Nephron (organoid): ENCODE results near the gene ENPP4.
"Not testable (repeated sequence)": the region's sequence is repeated elsewhere in the genome, so short reads cannot be mapped to it uniquely, and the experiment has no call there.

Experiments used
- H3K27ac Mint-ChIP-seq, 3 experiments: 2 replicates each; pipeline ENCODE4 v1.8.0; 2020; ENCODE audit warnings: mixed read lengths in 3 of 3, mild to moderate bottlenecking in 2 of 3, moderate library complexity in 1 of 3
- H3K27me3 Mint-ChIP-seq: 2 replicates; pipeline ENCODE4 v1.8.0; 2021; ENCODE audit warnings: low read depth, mild to moderate bottlenecking, moderate library complexity, mixed read lengths
- H3K36me3 Mint-ChIP-seq: 2 replicates; pipeline ENCODE4 v1.8.0; 2020; ENCODE audit warnings: low read depth, mixed read lengths
- H3K4me1 Mint-ChIP-seq: 2 replicates; pipeline ENCODE4 v1.8.0; 2020; ENCODE audit warnings: mixed read lengths
- H3K4me3 Mint-ChIP-seq, 3 experiments: 2 replicates each; pipeline ENCODE4 v1.8.0; 2020; ENCODE audit warnings: mild to moderate bottlenecking in 3 of 3, mixed read lengths in 3 of 3, moderate library complexity in 2 of 3
- H3K9me3 Mint-ChIP-seq: 2 replicates; pipeline ENCODE4 v1.8.0; 2020; ENCODE audit warnings: mixed read lengths
- CTCF ChIP-seq, 3 experiments: fragments of 200-600 bp; sonication (generic); IDR thresholded peaks; one replicate each; pipeline ENCODE4 v1.5.0; 2021; ENCODE audit warnings: antibody characterized with exemption in 3 of 3; ENCODE audit not compliant: unreplicated experiment in 3 of 3

ENPP4 gene

GRCh38 chr6:46118836-46119235 lies 11.0 kb upstream of the ENPP4 start:
- no peak overlapping the region for H3K27ac Mint-ChIP-seq
- H3K4me3 Mint-ChIP-seq = no peak overlapping the region
- peaks cover 18% of the 10 kb centered on the region for H3K9me3 Mint-ChIP-seq
- no peaks in the 10 kb centered on the region for H3K4me1 Mint-ChIP-seq
- no peak for TF ChIP-seq CTCF (IDR thresholded peaks at IDR 0.05; ENCODE audit: unreplicated experiment in 3 of 3)
- no peaks in the 10 kb centered on the region for H3K36me3 Mint-ChIP-seq
- H3K27me3 Mint-ChIP-seq = no peaks in the 10 kb centered on the region

GRCh38 chr6:46119679-46120078 lies 10.1 kb upstream of the ENPP4 start:
- H3K27me3 Mint-ChIP-seq, H3K36me3 Mint-ChIP-seq, H3K4me3 Mint-ChIP-seq, H3K4me1 Mint-ChIP-seq, H3K27ac Mint-ChIP-seq: not testable (repeated sequence)
- H3K9me3 Mint-ChIP-seq = peaks cover 18% of the 10 kb centered on the region

- H3K4me1 Mint-ChIP-seq = peaks cover 6% of the 10 kb centered on the region
- H3K36me3 Mint-ChIP-seq = no peaks in the 10 kb centered on the region
- peak overlapping the region; percentile 41 to 94 (median 86) for H3K4me3 Mint-ChIP-seq
- peaks cover 5% of the 10 kb centered on the region for H3K9me3 Mint-ChIP-seq
- no peak overlapping the region for H3K27ac Mint-ChIP-seq
- H3K27me3 Mint-ChIP-seq = peaks cover 29% of the 10 kb centered on the region
- no peak for TF ChIP-seq CTCF (IDR thresholded peaks at IDR 0.05; ENCODE audit: unreplicated experiment in 3 of 3)
Measured at GRCh38 chr6:46128476-46128875, 1.3 kb upstream of the ENPP4 start.

GRCh38 chr6:46129291-46129628 lies 529 bp upstream of the ENPP4 start:
- TF ChIP-seq CTCF (IDR thresholded peaks at IDR 0.05; ENCODE audit: unreplicated experiment in 3 of 3) = no peak
- no peaks in the 10 kb centered on the region for H3K36me3 Mint-ChIP-seq
- H3K27me3 Mint-ChIP-seq = peaks cover 29% of the 10 kb centered on the region
- H3K4me1 Mint-ChIP-seq = peaks cover 6% of the 10 kb centered on the region
- H3K27ac Mint-ChIP-seq = peak overlapping the region in 1 of 3 experiments; percentile 32
- H3K9me3 Mint-ChIP-seq = peaks cover 5% of the 10 kb centered on the region
- H3K4me3 Mint-ChIP-seq = peak overlapping the region; percentile 86 to 94 (median 91)

- TF ChIP-seq CTCF (IDR thresholded peaks at IDR 0.05; ENCODE audit: unreplicated experiment in 3 of 3) = no peak
- H3K27ac Mint-ChIP-seq = no peak overlapping the region
- H3K9me3 Mint-ChIP-seq = peaks cover 5% of the 10 kb centered on the region
- no peaks in the 10 kb centered on the region for H3K36me3 Mint-ChIP-seq
- H3K4me3 Mint-ChIP-seq = peak overlapping the region; percentile 86 to 94 (median 91)
- peaks cover 6% of the 10 kb centered on the region for H3K4me1 Mint-ChIP-seq
- H3K27me3 Mint-ChIP-seq = peaks cover 29% of the 10 kb centered on the region
Measured at GRCh38 chr6:46130666-46131065, 877 bp downstream of the ENPP4 start.

GRCh38 chr6:46131291-46131690 lies 1.5 kb downstream of the ENPP4 start:
- H3K4me3 Mint-ChIP-seq = peak overlapping the region in 1 of 3 experiments; percentile 43
- H3K4me1 Mint-ChIP-seq, H3K36me3 Mint-ChIP-seq, H3K27ac Mint-ChIP-seq, H3K9me3 Mint-ChIP-seq: not testable (repeated sequence)
- H3K27me3 Mint-ChIP-seq = peaks cover 25% of the 10 kb centered on the region

GRCh38 chr6:46134216-46134615 lies 4.4 kb downstream of the ENPP4 start:
- Mint-ChIP-seq H3K9me3 (peaks cover 5% of the 10 kb centered on the region), H3K27ac (no peak overlapping the region), H3K27me3 (peaks cover 11% of the 10 kb centered on the region), H3K4me1 (peaks cover 32% of the 10 kb centered on the region), H3K4me3 (no peak overlapping the region), H3K36me3 (no peaks in the 10 kb centered on the region)
- no peak for TF ChIP-seq CTCF (IDR thresholded peaks at IDR 0.05; ENCODE audit: unreplicated experiment in 3 of 3)
